Measurements from ENCODE around the gene KCNMA1.

Gene KCNMA1

GRCh38 chr10:77030974-77031373 lies 606.6 kb downstream of the KCNMA1 start:
- no peak overlapping the region for H3K4me3 ChIP-seq (ENCODE audit: low read length)
- no peaks in the 10 kb centered on the region for H3K4me1 ChIP-seq (ENCODE audit: control insufficient read depth, insufficient read depth, low read length)
- no peak overlapping the region for H3K27ac ChIP-seq (ENCODE audit: low read depth, low read length)
- H3K36me3 ChIP-seq (ENCODE audit: control insufficient read depth, insufficient read depth, low read length) = no peaks in the 10 kb centered on the region
- no peak overlapping the region for H3K9ac ChIP-seq (ENCODE audit: low read length)
- no peaks in the 10 kb centered on the region for H3K27me3 ChIP-seq (ENCODE audit: control insufficient read depth, insufficient read depth, low read length)

- H3K9ac ChIP-seq (ENCODE audit: low read length) = no peak overlapping the region
- no peaks in the 10 kb centered on the region for H3K4me1 ChIP-seq (ENCODE audit: control insufficient read depth, insufficient read depth, low read length)
- no peaks in the 10 kb centered on the region for H3K27me3 ChIP-seq (ENCODE audit: control insufficient read depth, insufficient read depth, low read length)
- H3K27ac ChIP-seq (ENCODE audit: low read depth, low read length) = no peak overlapping the region
- H3K4me3 ChIP-seq (ENCODE audit: low read length) = no peak overlapping the region
- H3K36me3 ChIP-seq (ENCODE audit: control insufficient read depth, insufficient read depth, low read length) = no peaks in the 10 kb centered on the region
Measured at GRCh38 chr10:77029777-77030717, 607.6 kb downstream of the KCNMA1 start.

- no peak overlapping the region for H3K27ac ChIP-seq (ENCODE audit: low read depth, low read length)
- H3K4me1 ChIP-seq (ENCODE audit: control insufficient read depth, insufficient read depth, low read length) = no peaks in the 10 kb centered on the region
- no peaks in the 10 kb centered on the region for H3K27me3 ChIP-seq (ENCODE audit: control insufficient read depth, insufficient read depth, low read length)
- no peak overlapping the region for H3K9ac ChIP-seq (ENCODE audit: low read length)
- H3K4me3 ChIP-seq (ENCODE audit: low read length) = no peak overlapping the region
- no peaks in the 10 kb centered on the region for H3K36me3 ChIP-seq (ENCODE audit: control insufficient read depth, insufficient read depth, low read length)
Measured at GRCh38 chr10:77028042-77028441, 609.6 kb downstream of the KCNMA1 start.

- Histone ChIP-seq H3K27ac (ENCODE audit: low read depth, low read length) (no peak overlapping the region), H3K4me3 (ENCODE audit: low read length) (no peak overlapping the region), H3K27me3 (ENCODE audit: control insufficient read depth, insufficient read depth, low read length) (no peaks in the 10 kb centered on the region), H3K9ac (ENCODE audit: low read length) (no peak overlapping the region), H3K36me3 (ENCODE audit: control insufficient read depth, insufficient read depth, low read length) (no peaks in the 10 kb centered on the region), H3K4me1 (ENCODE audit: control insufficient read depth, insufficient read depth, low read length) (no peaks in the 10 kb centered on the region)
Measured at GRCh38 chr10:77027576-77027975, 610.0 kb downstream of the KCNMA1 start.

- Histone ChIP-seq H3K27me3 (ENCODE audit: control insufficient read depth, insufficient read depth, low read length) (no peaks in the 10 kb centered on the region), H3K27ac (ENCODE audit: low read depth, low read length) (no peak overlapping the region), H3K36me3 (ENCODE audit: control insufficient read depth, insufficient read depth, low read length) (no peaks in the 10 kb centered on the region), H3K9ac (ENCODE audit: low read length) (no peak overlapping the region), H3K4me1 (ENCODE audit: control insufficient read depth, insufficient read depth, low read length) (no peaks in the 10 kb centered on the region), H3K4me3 (ENCODE audit: low read length) (no peak overlapping the region)
Measured at GRCh38 chr10:77027141-77027540, 610.5 kb downstream of the KCNMA1 start.

- H3K9ac ChIP-seq (ENCODE audit: low read length) = no peak overlapping the region
- H3K36me3 ChIP-seq (ENCODE audit: control insufficient read depth, insufficient read depth, low read length) = no peaks in the 10 kb centered on the region
- H3K4me1 ChIP-seq (ENCODE audit: control insufficient read depth, insufficient read depth, low read length) = no peaks in the 10 kb centered on the region
- no peaks in the 10 kb centered on the region for H3K27me3 ChIP-seq (ENCODE audit: control insufficient read depth, insufficient read depth, low read length)
- H3K27ac ChIP-seq (ENCODE audit: low read depth, low read length) = no peak overlapping the region
- no peak overlapping the region for H3K4me3 ChIP-seq (ENCODE audit: low read length)
Measured at GRCh38 chr10:77026148-77026547, 611.5 kb downstream of the KCNMA1 start.

GRCh38 chr10:77024461-77024860 lies 613.1 kb downstream of the KCNMA1 start:
- Histone ChIP-seq H3K9ac (ENCODE audit: low read length) (no peak overlapping the region), H3K4me3 (ENCODE audit: low read length) (no peak overlapping the region), H3K4me1 (ENCODE audit: control insufficient read depth, insufficient read depth, low read length) (no peaks in the 10 kb centered on the region), H3K27ac (ENCODE audit: low read depth, low read length) (no peak overlapping the region), H3K27me3 (ENCODE audit: control insufficient read depth, insufficient read depth, low read length) (no peaks in the 10 kb centered on the region), H3K36me3 (ENCODE audit: control insufficient read depth, insufficient read depth, low read length) (no peaks in the 10 kb centered on the region)

- no peaks in the 10 kb centered on the region for H3K36me3 ChIP-seq (ENCODE audit: control insufficient read depth, insufficient read depth, low read length)
- H3K27me3 ChIP-seq (ENCODE audit: control insufficient read depth, insufficient read depth, low read length) = no peaks in the 10 kb centered on the region
- no peak overlapping the region for H3K27ac ChIP-seq (ENCODE audit: low read depth, low read length)
- H3K9ac ChIP-seq (ENCODE audit: low read length) = no peak overlapping the region
- H3K4me1 ChIP-seq (ENCODE audit: control insufficient read depth, insufficient read depth, low read length) = no peaks in the 10 kb centered on the region
- H3K4me3 ChIP-seq (ENCODE audit: low read length) = no peak overlapping the region
Measured at GRCh38 chr10:77023396-77023795, 614.2 kb downstream of the KCNMA1 start.

- Histone ChIP-seq H3K4me1 (ENCODE audit: control insufficient read depth, insufficient read depth, low read length) (no peaks in the 10 kb centered on the region), H3K4me3 (ENCODE audit: low read length) (no peak overlapping the region), H3K9ac (ENCODE audit: low read length) (no peak overlapping the region), H3K36me3 (ENCODE audit: control insufficient read depth, insufficient read depth, low read length) (no peaks in the 10 kb centered on the region), H3K27ac (ENCODE audit: low read depth, low read length) (no peak overlapping the region), H3K27me3 (ENCODE audit: control insufficient read depth, insufficient read depth, low read length) (no peaks in the 10 kb centered on the region)
Measured at GRCh38 chr10:77022671-77023070, 614.9 kb downstream of the KCNMA1 start.

GRCh38 chr10:77021966-77022490 lies 615.6 kb downstream of the KCNMA1 start:
- Histone ChIP-seq H3K27me3 (ENCODE audit: control insufficient read depth, insufficient read depth, low read length) (no peaks in the 10 kb centered on the region), H3K4me1 (ENCODE audit: control insufficient read depth, insufficient read depth, low read length) (no peaks in the 10 kb centered on the region), H3K27ac (ENCODE audit: low read depth, low read length) (no peak overlapping the region), H3K9ac (ENCODE audit: low read length) (no peak overlapping the region), H3K36me3 (ENCODE audit: control insufficient read depth, insufficient read depth, low read length) (no peaks in the 10 kb centered on the region), H3K4me3 (ENCODE audit: low read length) (no peak overlapping the region)

GRCh38 chr10:77020426-77021040 lies 617.1 kb downstream of the KCNMA1 start:
- Histone ChIP-seq H3K27ac (ENCODE audit: low read depth, low read length) (no peak overlapping the region), H3K9ac (ENCODE audit: low read length) (no peak overlapping the region), H3K4me3 (ENCODE audit: low read length) (no peak overlapping the region), H3K36me3 (ENCODE audit: control insufficient read depth, insufficient read depth, low read length) (no peaks in the 10 kb centered on the region), H3K27me3 (ENCODE audit: control insufficient read depth, insufficient read depth, low read length) (no peaks in the 10 kb centered on the region), H3K4me1 (ENCODE audit: control insufficient read depth, insufficient read depth, low read length) (no peaks in the 10 kb centered on the region)

GRCh38 chr10:77016855-77017254 lies 620.8 kb downstream of the KCNMA1 start:
- no peaks in the 10 kb centered on the region for H3K36me3 ChIP-seq (ENCODE audit: control insufficient read depth, insufficient read depth, low read length)
- no peak overlapping the region for H3K9ac ChIP-seq (ENCODE audit: low read length)
- H3K4me3 ChIP-seq (ENCODE audit: low read length) = no peak overlapping the region
- H3K27ac ChIP-seq (ENCODE audit: low read depth, low read length) = no peak overlapping the region
- no peaks in the 10 kb centered on the region for H3K27me3 ChIP-seq (ENCODE audit: control insufficient read depth, insufficient read depth, low read length)
- peaks cover 3% of the 10 kb centered on the region for H3K4me1 ChIP-seq (ENCODE audit: control insufficient read depth, insufficient read depth, low read length)

Data from rectal smooth muscle tissue (tissue), 1 donor.